Left lung (tissue), 10 donors: Measurements from ENCODE around the gene BCAS3. TPM values are rescaled to one million over a fixed set of nuclear protein-coding genes. Genes with fewer than 3 reads are reported as not detected.

Experiments
- ATAC-seq: fragments of 200-7000 bp; cut with Tn5 transposase; one replicate; pipeline ENCODE4 v1.9.1; 2020; ENCODE audit warnings: moderate library complexity
- DNase-seq, 4 donors: peaks; one replicate each; pipeline ENCODE4 v3.0.0-alpha.2; 2013 to 2020
- H3K27ac ChIP-seq, 2 donors: fragments of 200-600 bp; sonication (generic) in 1 of 2; one replicate each; pipeline versions ENCODE4 v1.5.0 to v1.8.0; 2020 to 2021
- H3K27me3 ChIP-seq, 2 donors: fragments of 200-600 bp; sonication (generic) in 1 of 2; one replicate each; pipeline versions ENCODE4 v1.5.0 to v1.8.0; 2020 to 2021
- H3K36me3 ChIP-seq, 2 donors: fragments of 200-600 bp; sonication (generic) in 1 of 2; one replicate each; pipeline versions ENCODE4 v1.5.0 to v1.8.0; 2020 to 2021
- H3K4me1 ChIP-seq, 2 donors: fragments of 200-600 bp; one replicate each; pipeline ENCODE4 v1.8.0; 2021
- H3K4me3 ChIP-seq, 2 donors: fragments of 200-600 bp; sonication (generic) in 1 of 2; one replicate each; pipeline versions ENCODE4 v1.5.0 to v1.8.0; 2020 to 2021; ENCODE audit warnings: mild to moderate bottlenecking in 1 of 2
- H3K9me3 ChIP-seq, 2 donors: fragments of 200-600 bp; sonication (generic) in 1 of 2; one replicate each; pipeline versions ENCODE4 v1.5.0 to v1.8.0; 2020 to 2021
- intact Hi-C, 2 donors: fragments of 100-400 bp; cut with DNase I; formaldehyde crosslinking; loops; one replicate each; pipeline versions ENCODE4 v1.11.2 to v1.14.2; 2022
- polyA plus RNA-seq, 6 donors: library from polyadenylated mRNA; unstranded; fragments of 120-200 nt; gene quantifications; one replicate each; pipeline ENCODE4 v1.2.1, GENCODE V29; 2013; ENCODE audit not compliant: insufficient read length in 6 of 6
- total RNA-seq, 2 donors: library from RNA; stranded (reverse); fragmentation: NEBNext Ultra II Directional; extraction: Animal tissue kit (Norgen Biotek cat#: 25700); gene quantifications; one replicate each; pipeline ENCODE4 v1.2.1, GENCODE V29; 2021
- TF ChIP-seq, protein P1 (sequence below), 2 donors: fragments of 200-600 bp; sonication (generic) in 1 of 2; IDR thresholded peaks; one replicate each; pipeline versions ENCODE4 v1.5.0 to v1.8.0; 2021; ENCODE audit warnings: antibody characterized with exemption in 2 of 2
- donor health status: DM: no; HTN: yes; CAD: no.
- donor health status: DM: no; HTN: no; CAD: no.

The BCAS3 gene
- total and polyA plus RNA-seq, 8 donors: 21.2 to 29.6 (median 28.0) TPM

DNA sequence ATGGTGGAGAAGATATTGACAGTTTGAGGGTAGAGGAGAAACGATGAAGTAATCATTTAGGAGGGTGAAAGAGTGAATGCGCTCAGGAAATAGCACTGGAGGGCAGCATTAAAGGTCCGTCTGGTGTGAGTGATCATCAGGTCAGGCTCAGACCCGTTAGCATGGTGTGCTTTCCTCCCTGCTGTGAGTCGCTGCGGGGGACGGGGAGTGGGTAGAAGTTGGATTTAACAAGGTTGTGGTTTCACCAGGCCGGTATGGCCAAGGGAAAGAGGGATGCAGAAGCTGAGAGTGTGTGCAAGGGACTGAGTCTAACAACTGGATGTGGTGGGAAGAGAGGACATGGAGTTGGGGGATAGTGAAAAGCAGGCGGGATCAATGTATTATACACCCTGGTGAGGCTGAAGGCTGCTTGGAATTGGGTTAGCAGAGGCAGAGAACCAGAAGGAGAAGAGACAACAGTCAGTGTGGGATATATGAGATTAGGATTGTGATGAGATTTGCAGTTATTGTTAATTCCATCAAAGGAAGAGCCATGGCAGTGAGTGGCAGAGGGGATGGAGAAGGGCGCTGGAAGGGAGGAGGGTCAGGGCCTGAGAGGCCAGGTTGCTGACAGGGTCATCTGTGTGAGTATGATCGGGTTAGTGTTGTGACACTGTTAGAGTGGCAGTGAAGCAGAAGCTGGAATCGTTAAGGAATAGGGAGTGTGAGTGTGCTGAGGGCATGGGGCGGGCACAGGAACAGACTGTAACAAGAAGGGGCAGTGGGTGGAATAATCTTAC, 663.0 kb downstream of the BCAS3 start:
- peaks cover 2 to 32% of the 10 kb centered on the region in 2 donors for H3K4me1 ChIP-seq

DNA sequence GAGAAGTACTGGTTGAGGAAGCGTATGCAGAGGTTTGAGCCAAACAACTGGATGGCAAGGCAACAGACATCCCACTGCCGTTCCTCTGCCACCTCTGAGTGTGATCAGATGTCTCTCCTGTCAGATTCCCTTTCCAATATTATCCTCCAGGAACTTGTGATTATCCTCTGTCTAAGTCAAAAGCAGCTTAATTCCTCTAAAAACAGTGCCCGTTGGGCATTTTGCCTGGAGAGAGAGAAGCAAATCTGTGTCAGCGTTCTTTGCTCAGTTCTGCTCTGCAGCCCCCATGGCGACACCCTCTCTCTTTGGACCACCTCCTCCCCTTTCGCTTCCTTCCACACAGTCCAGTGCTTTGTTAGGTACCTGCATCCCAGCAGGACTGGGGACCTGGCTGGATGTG, 665.9 kb downstream of the BCAS3 start:
- intact Hi-C loops: no loop called here
- TF ChIP-seq, protein P1, sequence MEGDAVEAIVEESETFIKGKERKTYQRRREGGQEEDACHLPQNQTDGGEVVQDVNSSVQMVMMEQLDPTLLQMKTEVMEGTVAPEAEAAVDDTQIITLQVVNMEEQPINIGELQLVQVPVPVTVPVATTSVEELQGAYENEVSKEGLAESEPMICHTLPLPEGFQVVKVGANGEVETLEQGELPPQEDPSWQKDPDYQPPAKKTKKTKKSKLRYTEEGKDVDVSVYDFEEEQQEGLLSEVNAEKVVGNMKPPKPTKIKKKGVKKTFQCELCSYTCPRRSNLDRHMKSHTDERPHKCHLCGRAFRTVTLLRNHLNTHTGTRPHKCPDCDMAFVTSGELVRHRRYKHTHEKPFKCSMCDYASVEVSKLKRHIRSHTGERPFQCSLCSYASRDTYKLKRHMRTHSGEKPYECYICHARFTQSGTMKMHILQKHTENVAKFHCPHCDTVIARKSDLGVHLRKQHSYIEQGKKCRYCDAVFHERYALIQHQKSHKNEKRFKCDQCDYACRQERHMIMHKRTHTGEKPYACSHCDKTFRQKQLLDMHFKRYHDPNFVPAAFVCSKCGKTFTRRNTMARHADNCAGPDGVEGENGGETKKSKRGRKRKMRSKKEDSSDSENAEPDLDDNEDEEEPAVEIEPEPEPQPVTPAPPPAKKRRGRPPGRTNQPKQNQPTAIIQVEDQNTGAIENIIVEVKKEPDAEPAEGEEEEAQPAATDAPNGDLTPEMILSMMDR (IDR thresholded peaks at IDR 0.05): no peak
- Histone ChIP-seq H3K4me3 (no peak overlapping the region), H3K4me1 (peaks cover 0 to 6% of the 10 kb centered on the region in 2 donors), H3K36me3 (no peaks in the 10 kb centered on the region), H3K27ac (no peak overlapping the region), H3K27me3 (no peaks in the 10 kb centered on the region), H3K9me3 (no peaks in the 10 kb centered on the region)
- DNase-seq (peak in 1 of 4 donors; percentile 41), ATAC-seq (no peak)

More for the DNA sequence above, 663.0 kb downstream of the BCAS3 start:
- intact Hi-C loops: no loop called here
- Histone ChIP-seq H3K9me3 (no peaks in the 10 kb centered on the region), H3K27ac (no peak overlapping the region), H3K4me3 (no peak overlapping the region), H3K36me3 (no peaks in the 10 kb centered on the region), H3K27me3 (no peaks in the 10 kb centered on the region)
- no peak for DNase-seq
- TF ChIP-seq, protein P1 (IDR thresholded peaks at IDR 0.05): no peak
- ATAC-seq: no peak

DNA sequence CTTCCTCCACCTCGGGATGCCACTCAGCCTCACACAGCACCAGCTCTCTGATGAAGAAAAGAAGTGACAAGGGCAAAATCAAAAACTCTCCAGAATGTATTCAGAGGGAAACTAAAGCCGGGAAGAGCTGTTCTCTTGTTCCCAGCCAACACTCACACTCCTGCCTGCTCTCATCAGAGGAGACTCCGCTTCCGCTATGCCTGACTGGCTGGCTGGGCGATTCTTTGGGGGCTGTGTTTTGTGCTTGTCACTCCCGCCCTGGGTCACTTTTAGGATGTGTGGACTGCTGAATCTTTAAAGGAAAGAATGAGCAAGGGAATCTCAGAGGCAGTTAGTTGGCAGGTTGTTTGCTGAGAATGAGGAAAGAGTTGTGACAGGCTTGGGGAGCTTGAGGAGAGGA, 667.4 kb downstream of the BCAS3 start:
- H3K27ac ChIP-seq: no peak overlapping the region
- DNase-seq (peak in 2 of 4 donors; percentile 40 to 55), ATAC-seq (no peak)
- TF ChIP-seq, protein P1 (IDR thresholded peaks at IDR 0.05): no peak
- no peaks in the 10 kb centered on the region for H3K4me1 ChIP-seq
- no peaks in the 10 kb centered on the region for H3K27me3 ChIP-seq
- H3K36me3 ChIP-seq: no peaks in the 10 kb centered on the region
- no peak overlapping the region for H3K4me3 ChIP-seq
- intact Hi-C loops: no loop called here
- no peaks in the 10 kb centered on the region for H3K9me3 ChIP-seq

DNA sequence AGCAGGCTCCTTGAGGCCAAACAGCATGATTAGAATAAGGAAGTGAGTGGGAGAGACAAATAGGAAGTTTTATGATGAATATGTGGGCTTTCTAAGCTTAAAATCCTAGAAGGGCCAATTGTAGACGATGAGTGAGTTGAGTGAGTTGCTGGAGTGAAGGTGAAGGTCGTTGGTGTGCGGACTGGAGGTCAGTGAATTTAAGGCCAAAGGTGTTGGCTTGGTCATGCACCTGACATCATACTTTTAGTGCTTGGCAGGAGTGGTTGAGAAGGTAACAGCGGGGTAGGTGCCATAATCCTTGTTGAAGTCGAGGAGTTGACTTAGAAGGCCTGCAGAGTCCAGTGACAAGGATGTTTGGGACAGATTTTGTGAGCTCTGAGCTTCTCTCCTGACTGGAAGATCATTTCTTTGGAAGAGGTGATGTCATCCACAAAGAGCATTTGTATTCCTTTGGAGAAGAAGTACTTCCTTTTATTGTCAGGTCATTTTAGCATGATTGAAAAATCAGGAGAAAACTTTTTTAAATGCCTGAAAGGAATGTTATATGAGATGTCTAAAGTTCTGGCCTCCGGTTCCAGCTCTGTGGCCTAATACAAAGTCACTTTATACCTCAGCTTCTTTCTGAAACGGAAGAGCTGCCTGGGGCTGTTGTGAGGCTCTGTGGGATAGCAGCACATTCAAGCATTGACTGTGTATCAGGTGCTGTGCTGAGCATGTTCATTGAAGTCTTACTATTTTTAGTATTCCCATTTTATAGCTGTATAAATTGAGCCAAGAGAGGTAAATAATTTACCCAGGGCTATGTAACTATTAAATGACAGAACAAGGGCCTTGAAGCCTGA, 668.4 kb downstream of the BCAS3 start:
- no peaks in the 10 kb centered on the region for H3K9me3 ChIP-seq
- DNase-seq: no peak
- TF ChIP-seq, protein P1 (IDR thresholded peaks at IDR 0.05): no peak
- no peaks in the 10 kb centered on the region for H3K4me1 ChIP-seq
- H3K27me3 ChIP-seq: no peaks in the 10 kb centered on the region
- H3K36me3 ChIP-seq: no peaks in the 10 kb centered on the region
- no peak for ATAC-seq
- no peak overlapping the region for H3K27ac ChIP-seq
- intact Hi-C loops: no loop called here
- no peak overlapping the region for H3K4me3 ChIP-seq

DNA sequence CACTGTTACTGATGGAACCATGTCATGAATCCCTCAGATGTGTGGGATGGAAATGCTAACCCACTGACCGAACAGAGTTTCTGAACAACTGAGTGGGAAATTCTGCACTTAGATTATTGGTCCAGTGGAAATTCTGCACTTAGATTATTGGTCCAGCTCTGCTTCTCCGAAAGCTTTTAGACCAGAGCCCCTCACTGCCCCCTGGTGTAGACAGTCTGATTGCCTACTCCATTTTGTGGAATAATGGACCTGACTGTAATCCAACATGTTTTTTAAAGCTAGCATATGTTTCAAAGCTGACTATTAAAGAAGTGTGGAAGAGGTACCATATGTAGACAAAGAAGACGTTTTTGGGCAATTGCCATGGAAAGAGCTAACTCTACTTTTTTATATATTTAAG, 671.7 kb downstream of the BCAS3 start:
- H3K36me3 ChIP-seq: no peaks in the 10 kb centered on the region
- no peak for DNase-seq
- H3K27ac ChIP-seq: no peak overlapping the region
- H3K9me3 ChIP-seq: no peaks in the 10 kb centered on the region
- H3K27me3 ChIP-seq: no peaks in the 10 kb centered on the region
- no peak overlapping the region for H3K4me3 ChIP-seq
- TF ChIP-seq, protein P1 (IDR thresholded peaks at IDR 0.05): no peak
- intact Hi-C loops: no loop called here
- no peak for ATAC-seq
- H3K4me1 ChIP-seq: peaks cover 0 to 7% of the 10 kb centered on the region in 2 donors
